Lung (tissue), 12 donors: ENCODE measurements around the gene SRC. TPM values are rescaled to one million over a fixed set of nuclear protein-coding genes. Genes with fewer than 3 reads are reported as not detected.

ENCODE experiments used
- ATAC-seq: fragments of 200-7000 bp; cut with Tn5 transposase; one replicate; pipeline ENCODE4 v1.9.1; 2020; ENCODE audit warnings: moderate number of reproducible peaks; ENCODE audit not compliant: insufficient read depth, low FRiP score
- DNase-seq, 3 donors: peaks; one replicate each; pipeline ENCODE4 v3.0.0-alpha.2; 2013 to 2017
- H3K27ac ChIP-seq, 2 donors: one replicate each; pipeline ENCODE4 v1.5.1; 2013; ENCODE audit warnings: mild to moderate bottlenecking in 2 of 2, moderate library complexity in 2 of 2, control low read depth in 1 of 2, inconsistent platforms in 1 of 2, low read depth in 1 of 2, low read length in 1 of 2
- H3K27me3 ChIP-seq, 3 donors: one replicate each; pipeline ENCODE4 v1.5.1; 2013; ENCODE audit warnings: low read length in 2 of 3; ENCODE audit not compliant: control insufficient read depth in 3 of 3, insufficient read depth in 3 of 3
- H3K36me3 ChIP-seq, 4 donors: one replicate each; pipeline ENCODE4 v1.5.1; 2013; ENCODE audit warnings: low read length in 4 of 4, mild to moderate bottlenecking in 1 of 4, moderate library complexity in 1 of 4; ENCODE audit not compliant: control insufficient read depth in 4 of 4, insufficient read depth in 4 of 4
- H3K4me1 ChIP-seq, 5 donors: one replicate each; pipeline ENCODE4 v1.5.1; 2013; ENCODE audit warnings: low read length in 5 of 5, mild to moderate bottlenecking in 2 of 5, moderate library complexity in 1 of 5; ENCODE audit not compliant: control insufficient read depth in 5 of 5, insufficient read depth in 5 of 5
- H3K4me3 ChIP-seq: one replicate; pipeline ENCODE4 v1.5.1; 2013; ENCODE audit warnings: mild to moderate bottlenecking, control low read depth, moderate library complexity
- H3K9ac ChIP-seq, 2 donors: one replicate each; pipeline ENCODE4 v1.5.1; 2013; ENCODE audit warnings: low read length in 2 of 2, control low read depth in 1 of 2; ENCODE audit not compliant: insufficient read depth in 1 of 2
- H3K9me3 ChIP-seq, 4 donors: one replicate each; pipeline ENCODE4 v1.5.1; 2013; ENCODE audit warnings: low read length in 3 of 4, mild to moderate bottlenecking in 1 of 4, moderate library complexity in 1 of 4; ENCODE audit not compliant: control insufficient read depth in 4 of 4, insufficient read depth in 3 of 4
- WGBS, 2 donors: extraction: QIAGEN DNeasy Blood & Tissue Kit; methylation state at CpG; one replicate each; pipeline ENCODE4 v1.1.7; 2013; 5-methylcytosine and 5-hydroxymethylcytosine counted together
- polyA plus RNA-seq, 2 donors: library from polyadenylated mRNA; stranded (reverse); fragments of 200-250 nt; gene quantifications; one replicate each; pipeline ENCODE4 v1.2.1, GENCODE V29; 2013
- total RNA-seq, 2 donors: library from RNA; depleted of rRNA in 1 of 2; stranded (reverse); fragments of >200 nt in 1 of 2; gene quantifications; one replicate each; pipeline ENCODE4 v1.2.1, GENCODE V29; 2014 to 2021
- TF ChIP-seq, protein P1 (sequence below): IDR thresholded peaks from 2 replicates; pipeline ENCODE4 v1.5.1; 2012; ENCODE audit warnings: mild to moderate bottlenecking; ENCODE audit errors: control extremely low read depth, extremely low read depth
- donor health status: control.
- donor health status: control.
- donor health status: Bipolar disorder and iron deficiency.
- donor health status: healthy.
- donor health status: DM: yes; HTN: yes; CAD: no.

The SRC gene
- total and polyA plus RNA-seq, 4 donors, result 35.6 to 69.5 (median 50.1) TPM

DNA sequence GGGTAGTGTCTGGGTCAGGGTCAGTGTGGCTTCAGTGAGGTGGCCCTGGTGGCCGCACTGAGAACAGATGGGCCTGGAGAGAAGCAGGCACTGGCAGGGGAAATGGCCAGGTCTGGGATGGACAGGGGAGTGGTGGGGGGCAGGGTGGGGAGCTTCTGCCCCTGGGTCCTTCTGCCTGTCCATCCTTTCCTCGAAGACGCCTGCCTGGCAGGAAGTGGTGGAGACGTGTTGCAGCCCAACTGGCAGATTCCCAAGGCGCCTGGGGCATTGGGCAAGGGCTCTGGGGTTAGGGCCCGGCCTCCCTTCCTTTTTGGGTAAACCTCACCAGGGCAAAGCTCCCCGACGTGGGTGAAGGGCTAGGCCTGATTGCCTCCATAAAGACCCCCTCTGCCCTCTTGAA, 10.4 kb downstream of the SRC start:
- Histone ChIP-seq H3K4me1 (peaks cover 0 to 29% (median 12%) of the 10 kb centered on the region in 5 donors), H3K27me3 (no peaks in the 10 kb centered on the region), H3K27ac (no peak overlapping the region), H3K36me3 (peaks cover 0 to 5% (median 0%) of the 10 kb centered on the region in 4 donors), H3K9me3 (no peaks in the 10 kb centered on the region), H3K4me3 (no peak overlapping the region), H3K9ac (no peak overlapping the region)
- DNase-seq, result peak in 2 of 3 donors; percentile 27 to 48
- TF ChIP-seq, protein P1, sequence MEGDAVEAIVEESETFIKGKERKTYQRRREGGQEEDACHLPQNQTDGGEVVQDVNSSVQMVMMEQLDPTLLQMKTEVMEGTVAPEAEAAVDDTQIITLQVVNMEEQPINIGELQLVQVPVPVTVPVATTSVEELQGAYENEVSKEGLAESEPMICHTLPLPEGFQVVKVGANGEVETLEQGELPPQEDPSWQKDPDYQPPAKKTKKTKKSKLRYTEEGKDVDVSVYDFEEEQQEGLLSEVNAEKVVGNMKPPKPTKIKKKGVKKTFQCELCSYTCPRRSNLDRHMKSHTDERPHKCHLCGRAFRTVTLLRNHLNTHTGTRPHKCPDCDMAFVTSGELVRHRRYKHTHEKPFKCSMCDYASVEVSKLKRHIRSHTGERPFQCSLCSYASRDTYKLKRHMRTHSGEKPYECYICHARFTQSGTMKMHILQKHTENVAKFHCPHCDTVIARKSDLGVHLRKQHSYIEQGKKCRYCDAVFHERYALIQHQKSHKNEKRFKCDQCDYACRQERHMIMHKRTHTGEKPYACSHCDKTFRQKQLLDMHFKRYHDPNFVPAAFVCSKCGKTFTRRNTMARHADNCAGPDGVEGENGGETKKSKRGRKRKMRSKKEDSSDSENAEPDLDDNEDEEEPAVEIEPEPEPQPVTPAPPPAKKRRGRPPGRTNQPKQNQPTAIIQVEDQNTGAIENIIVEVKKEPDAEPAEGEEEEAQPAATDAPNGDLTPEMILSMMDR, result no peak
- 14 to 30% methylated on average over 8 of the region's 8 CpGs for WGBS, 2 donors
- peak; percentile 13 for ATAC-seq

DNA sequence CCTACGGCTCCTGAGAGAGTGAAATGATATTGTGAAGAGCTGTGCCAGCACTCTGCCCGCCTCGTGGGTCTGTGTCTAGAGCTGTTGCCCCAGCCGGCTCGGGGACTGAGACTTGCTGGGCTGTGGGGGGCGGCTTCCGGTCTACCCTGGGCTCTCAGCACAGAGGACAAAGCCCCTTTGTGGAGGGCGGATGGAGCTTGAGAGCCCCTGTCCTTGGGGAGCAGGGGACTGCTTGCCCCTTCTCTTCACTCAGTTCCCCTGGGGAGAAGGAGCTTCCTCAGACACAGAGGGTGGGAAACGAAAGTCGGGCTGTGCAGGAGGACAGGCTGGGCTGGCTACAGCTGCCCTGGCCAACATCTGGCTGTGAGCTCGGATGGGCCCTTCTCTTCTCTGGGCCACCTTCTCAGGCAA, 11.0 kb downstream of the SRC start:
- no peaks in the 10 kb centered on the region for H3K9me3 ChIP-seq
- WGBS, 2 donors, result 48 to 71% methylated on average over 11 of the region's 11 CpGs
- TF ChIP-seq, protein P1, result no peak
- no peaks in the 10 kb centered on the region for H3K27me3 ChIP-seq
- ATAC-seq (no peak), DNase-seq (peak in 1 of 3 donors; percentile 18)
- H3K36me3 ChIP-seq, result peaks cover 0 to 5% (median 0%) of the 10 kb centered on the region in 4 donors
- no peak overlapping the region for H3K4me3 ChIP-seq
- H3K9ac ChIP-seq, result no peak overlapping the region
- peaks cover 0 to 29% (median 12%) of the 10 kb centered on the region in 5 donors for H3K4me1 ChIP-seq
- H3K27ac ChIP-seq, result peak overlapping the region in 1 of 2 donors; percentile 31

DNA sequence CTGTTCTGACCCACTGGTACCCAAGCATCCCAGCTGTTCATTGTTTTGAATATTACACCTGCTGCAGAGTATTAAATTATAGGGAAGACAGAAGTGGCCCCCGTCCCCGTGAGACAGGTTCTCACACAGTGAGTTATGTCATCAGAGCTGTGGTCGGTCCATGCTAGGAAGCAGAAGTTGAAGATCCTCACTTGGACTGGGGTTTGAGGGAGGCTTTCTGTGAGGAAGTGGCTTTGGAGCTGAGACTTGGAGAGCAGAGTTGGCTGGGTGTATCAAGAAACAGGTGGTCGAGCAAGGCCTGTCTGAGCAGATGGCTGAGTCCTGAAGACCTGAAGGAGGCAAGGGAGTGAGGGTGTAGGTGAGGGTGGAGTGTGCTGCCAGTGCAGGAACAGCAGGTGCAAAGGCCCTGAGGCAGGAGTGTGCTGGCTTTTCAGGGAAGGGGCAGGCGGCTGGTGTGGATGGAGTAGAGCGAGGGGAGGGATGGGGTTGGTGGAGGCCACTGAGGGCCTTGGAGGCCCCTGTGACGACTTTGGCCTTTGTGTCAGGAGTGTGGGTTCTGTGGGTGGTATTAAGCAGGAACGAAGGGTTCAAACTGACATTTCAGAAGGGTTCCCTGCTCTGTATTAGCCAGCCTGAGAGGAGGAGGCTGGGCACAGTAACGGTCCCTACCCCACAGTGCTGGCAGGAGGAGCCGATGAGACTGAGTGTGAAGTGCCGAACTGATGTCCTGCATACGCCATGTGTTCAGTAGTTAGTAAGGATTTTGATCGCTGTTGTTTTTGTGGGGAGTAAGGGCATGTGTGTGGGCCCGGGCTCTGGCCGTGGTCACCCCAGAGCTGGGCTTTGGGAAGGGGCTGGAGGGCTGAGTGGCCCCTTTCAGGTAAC, 11.8 kb downstream of the SRC start:
- no peak overlapping the region for H3K4me3 ChIP-seq
- H3K27me3 ChIP-seq, result no peaks in the 10 kb centered on the region
- DNase-seq (peak in 1 of 3 donors; percentile 13), ATAC-seq (no peak)
- peaks cover 0 to 29% (median 12%) of the 10 kb centered on the region in 5 donors for H3K4me1 ChIP-seq
- peak overlapping the region in 1 of 2 donors; percentile 31 for H3K27ac ChIP-seq
- TF ChIP-seq, protein P1, result no peak
- WGBS, 2 donors, result 71 to 78% methylated on average over 15 of the region's 15 CpGs
- peaks cover 0 to 5% (median 0%) of the 10 kb centered on the region in 4 donors for H3K36me3 ChIP-seq
- no peak overlapping the region for H3K9ac ChIP-seq
- no peaks in the 10 kb centered on the region for H3K9me3 ChIP-seq
